ENCODE results near the gene JARID2.
"Not testable (repeated sequence)": the region's sequence is repeated elsewhere in the genome, so short reads cannot be mapped to it uniquely, and the experiment has no call there.

JARID2 gene

GRCh38 chr6:15536198-15536955 is 290.5 kb downstream of the JARID2 start:
- H3K4me2 ChIP-seq (ENCODE audit: low read length), result no peak overlapping the region
- H3K4me3 ChIP-seq (ENCODE audit: low read length), result no peak overlapping the region

GRCh38 chr6:15538106-15538505 is 292.2 kb downstream of the JARID2 start:
- H3K4me1 ChIP-seq (ENCODE audit: control insufficient read depth, insufficient read depth, low read length), result no peaks in the 10 kb centered on the region
- H3K9ac ChIP-seq (ENCODE audit: low read depth, low read length), result no peak overlapping the region
- no peak overlapping the region for H3K4me2 ChIP-seq (ENCODE audit: low read length)
- no peak overlapping the region for H3K4me3 ChIP-seq (ENCODE audit: low read length)
- H3K36me3 ChIP-seq (ENCODE audit: insufficient read depth, low read length), result no peaks in the 10 kb centered on the region
- H3K9me3 ChIP-seq (replicated peaks; ENCODE audit: low read length), result no peaks in the 10 kb centered on the region
- H3K27me3 ChIP-seq (ENCODE audit: control insufficient read depth, insufficient read depth, low read length), result no peaks in the 10 kb centered on the region

More at GRCh38 chr6:15536198-15536955, 290.5 kb downstream of the JARID2 start:
- no peaks in the 10 kb centered on the region for H3K4me1 ChIP-seq (ENCODE audit: control insufficient read depth, insufficient read depth, low read length)
- no peaks in the 10 kb centered on the region for H3K27me3 ChIP-seq (ENCODE audit: control insufficient read depth, insufficient read depth, low read length)
- H3K36me3 ChIP-seq (ENCODE audit: insufficient read depth, low read length), result peaks cover 3% of the 10 kb centered on the region
- H3K9ac ChIP-seq (ENCODE audit: low read depth, low read length), result no peak overlapping the region
- H3K9me3 ChIP-seq (replicated peaks; ENCODE audit: low read length), result no peaks in the 10 kb centered on the region

DNA sequence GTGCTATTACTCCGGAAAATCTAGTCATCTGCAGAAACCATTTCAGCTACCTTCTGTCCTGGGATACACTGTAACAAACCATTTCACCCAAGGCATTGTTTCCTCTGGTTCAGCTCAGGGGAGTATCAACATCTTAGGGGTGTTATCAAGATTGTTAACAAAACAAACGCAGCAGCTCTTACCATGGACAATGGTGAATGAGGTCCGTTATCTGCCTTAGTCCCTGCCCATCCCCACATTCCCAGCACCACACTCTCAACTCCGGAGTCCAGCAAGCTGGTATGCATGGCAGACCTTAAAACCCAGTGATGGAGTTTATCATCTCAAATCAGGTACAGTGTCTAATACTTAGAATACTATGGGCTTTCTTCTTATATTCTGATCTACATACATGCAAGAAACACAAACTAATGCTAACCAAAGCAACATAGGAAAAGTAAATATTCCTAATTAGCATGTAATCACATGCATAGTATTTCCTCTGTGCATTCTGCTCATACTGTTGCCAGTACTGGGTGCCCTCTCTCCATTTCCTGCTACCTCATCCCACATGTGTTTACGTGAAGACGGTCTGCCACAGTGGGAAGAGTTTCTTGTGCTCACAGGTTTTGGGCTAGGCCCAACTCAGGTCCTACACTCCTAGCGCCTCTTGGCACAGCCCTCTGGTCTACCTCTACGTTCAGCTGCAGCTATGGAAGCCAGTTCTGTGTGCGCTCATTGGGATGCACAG is 293.1 kb downstream of the JARID2 start:
- Histone ChIP-seq H3K27me3 (ENCODE audit: control insufficient read depth, insufficient read depth, low read length) (no peaks in the 10 kb centered on the region), H3K9me3 (replicated peaks; ENCODE audit: low read length) (no peaks in the 10 kb centered on the region), H3K4me2 (ENCODE audit: low read length) (no peak overlapping the region), H3K4me3 (ENCODE audit: low read length) (no peak overlapping the region), H3K36me3 (ENCODE audit: insufficient read depth, low read length) (no peaks in the 10 kb centered on the region), H3K4me1 (ENCODE audit: control insufficient read depth, insufficient read depth, low read length) (no peaks in the 10 kb centered on the region), H3K9ac (ENCODE audit: low read depth, low read length) (no peak overlapping the region)

DNA sequence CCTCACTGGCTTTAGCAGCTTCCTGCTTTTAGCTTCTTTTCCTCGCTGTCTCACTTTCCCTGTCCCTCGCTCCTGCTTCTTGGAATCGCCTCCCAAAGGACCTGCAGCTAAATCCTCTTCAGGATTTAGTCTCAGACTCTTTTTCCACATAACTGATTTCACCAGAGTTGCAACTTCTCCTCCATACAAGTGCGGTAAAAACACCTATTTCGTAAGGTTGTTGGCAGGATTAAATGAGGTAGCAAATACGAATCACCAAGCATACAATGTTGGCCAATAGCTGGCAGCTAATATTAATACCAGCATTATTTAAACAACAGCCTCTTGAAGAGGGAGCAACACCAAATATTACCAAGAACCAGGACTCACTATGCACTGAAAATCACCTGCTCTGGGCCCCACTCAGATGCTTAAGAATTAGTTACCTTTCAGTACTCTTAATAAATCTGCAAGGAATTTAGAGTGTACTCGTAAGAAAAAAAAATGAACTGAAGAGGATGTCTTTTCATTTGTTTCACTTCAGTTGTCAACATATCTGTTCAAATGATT is 293.9 kb downstream of the JARID2 start:
- Histone ChIP-seq H3K9ac (ENCODE audit: low read depth, low read length) (no peak overlapping the region), H3K4me3 (ENCODE audit: low read length) (no peak overlapping the region), H3K4me1 (ENCODE audit: control insufficient read depth, insufficient read depth, low read length) (no peaks in the 10 kb centered on the region), H3K9me3 (replicated peaks; ENCODE audit: low read length) (no peaks in the 10 kb centered on the region), H3K4me2 (ENCODE audit: low read length) (no peak overlapping the region), H3K27me3 (ENCODE audit: control insufficient read depth, insufficient read depth, low read length) (no peaks in the 10 kb centered on the region), H3K36me3 (ENCODE audit: insufficient read depth, low read length) (no peaks in the 10 kb centered on the region)

GRCh38 chr6:15543332-15543917 is 297.6 kb downstream of the JARID2 start:
- not testable (repeated sequence) for H3K4me1 ChIP-seq (ENCODE audit: control insufficient read depth, insufficient read depth, low read length); H3K36me3 ChIP-seq (ENCODE audit: insufficient read depth, low read length); H3K27me3 ChIP-seq (ENCODE audit: control insufficient read depth, insufficient read depth, low read length); H3K4me2 ChIP-seq (ENCODE audit: low read length); H3K9ac ChIP-seq (ENCODE audit: low read depth, low read length); H3K4me3 ChIP-seq (ENCODE audit: low read length); H3K9me3 ChIP-seq (replicated peaks; ENCODE audit: low read length)

DNA sequence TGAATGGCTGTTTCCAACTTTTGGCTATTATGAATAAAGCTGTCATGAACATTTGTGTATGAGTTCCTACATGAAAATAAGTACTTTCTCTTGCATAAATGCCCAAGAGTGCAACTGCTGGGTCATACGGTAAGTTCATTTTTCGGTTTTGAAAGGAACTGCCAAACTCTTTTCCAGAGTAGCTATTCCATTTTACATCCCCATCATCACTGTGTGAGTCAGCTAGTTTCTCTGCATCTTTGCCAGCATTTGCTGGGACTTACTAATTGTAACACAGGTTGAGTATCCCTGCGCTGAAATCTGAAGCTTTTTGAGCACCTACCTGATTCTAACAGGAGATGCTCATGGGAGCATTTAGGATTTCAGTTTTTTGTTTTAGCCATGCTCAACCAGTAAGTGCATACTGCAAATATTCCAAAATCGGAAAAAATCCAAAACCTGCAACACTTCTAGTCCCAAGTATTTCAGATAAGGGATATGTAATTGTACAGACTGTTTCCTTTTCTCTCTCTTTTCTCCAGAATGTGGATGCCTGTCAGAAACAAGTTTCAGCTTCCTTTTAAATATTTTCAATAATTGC is 298.5 kb downstream of the JARID2 start:
- Histone ChIP-seq H3K36me3 (ENCODE audit: insufficient read depth, low read length) (no peaks in the 10 kb centered on the region), H3K4me2 (ENCODE audit: low read length) (no peak overlapping the region), H3K4me3 (ENCODE audit: low read length) (no peak overlapping the region), H3K27me3 (ENCODE audit: control insufficient read depth, insufficient read depth, low read length) (no peaks in the 10 kb centered on the region), H3K4me1 (ENCODE audit: control insufficient read depth, insufficient read depth, low read length) (no peaks in the 10 kb centered on the region), H3K9ac (ENCODE audit: low read depth, low read length) (no peak overlapping the region), H3K9me3 (replicated peaks; ENCODE audit: low read length) (no peaks in the 10 kb centered on the region)

GRCh38 chr6:15546591-15546990 is 300.7 kb downstream of the JARID2 start:
- no peaks in the 10 kb centered on the region for H3K36me3 ChIP-seq (ENCODE audit: insufficient read depth, low read length)
- H3K4me2 ChIP-seq (ENCODE audit: low read length), result no peak overlapping the region
- no peaks in the 10 kb centered on the region for H3K9me3 ChIP-seq (replicated peaks; ENCODE audit: low read length)
- H3K27me3 ChIP-seq (ENCODE audit: control insufficient read depth, insufficient read depth, low read length), result no peaks in the 10 kb centered on the region
- H3K4me1 ChIP-seq (ENCODE audit: control insufficient read depth, insufficient read depth, low read length), result no peaks in the 10 kb centered on the region
- H3K4me3 ChIP-seq (ENCODE audit: low read length), result no peak overlapping the region
- no peak overlapping the region for H3K9ac ChIP-seq (ENCODE audit: low read depth, low read length)

- Histone ChIP-seq H3K4me1 (ENCODE audit: control insufficient read depth, insufficient read depth, low read length) (no peaks in the 10 kb centered on the region), H3K9ac (ENCODE audit: low read depth, low read length) (no peak overlapping the region), H3K4me3 (ENCODE audit: low read length) (no peak overlapping the region)
Measured at GRCh38 chr6:15547400-15547799, 301.5 kb downstream of the JARID2 start.

GRCh38 chr6:15549371-15549770 is 303.5 kb downstream of the JARID2 start:
- H3K9me3 ChIP-seq (replicated peaks; ENCODE audit: low read length), result no peaks in the 10 kb centered on the region
- H3K4me3 ChIP-seq (ENCODE audit: low read length), result no peak overlapping the region
- H3K4me2 ChIP-seq (ENCODE audit: low read length), result no peak overlapping the region
- H3K9ac ChIP-seq (ENCODE audit: low read depth, low read length), result no peak overlapping the region
- H3K36me3 ChIP-seq (ENCODE audit: insufficient read depth, low read length), result no peaks in the 10 kb centered on the region
- no peaks in the 10 kb centered on the region for H3K4me1 ChIP-seq (ENCODE audit: control insufficient read depth, insufficient read depth, low read length)
- no peaks in the 10 kb centered on the region for H3K27me3 ChIP-seq (ENCODE audit: control insufficient read depth, insufficient read depth, low read length)

More at GRCh38 chr6:15547400-15547799, 301.5 kb downstream of the JARID2 start:
- no peaks in the 10 kb centered on the region for H3K9me3 ChIP-seq (replicated peaks; ENCODE audit: low read length)
- no peak overlapping the region for H3K4me2 ChIP-seq (ENCODE audit: low read length)
- H3K27me3 ChIP-seq (ENCODE audit: control insufficient read depth, insufficient read depth, low read length), result no peaks in the 10 kb centered on the region
- H3K36me3 ChIP-seq (ENCODE audit: insufficient read depth, low read length), result no peaks in the 10 kb centered on the region

DNA sequence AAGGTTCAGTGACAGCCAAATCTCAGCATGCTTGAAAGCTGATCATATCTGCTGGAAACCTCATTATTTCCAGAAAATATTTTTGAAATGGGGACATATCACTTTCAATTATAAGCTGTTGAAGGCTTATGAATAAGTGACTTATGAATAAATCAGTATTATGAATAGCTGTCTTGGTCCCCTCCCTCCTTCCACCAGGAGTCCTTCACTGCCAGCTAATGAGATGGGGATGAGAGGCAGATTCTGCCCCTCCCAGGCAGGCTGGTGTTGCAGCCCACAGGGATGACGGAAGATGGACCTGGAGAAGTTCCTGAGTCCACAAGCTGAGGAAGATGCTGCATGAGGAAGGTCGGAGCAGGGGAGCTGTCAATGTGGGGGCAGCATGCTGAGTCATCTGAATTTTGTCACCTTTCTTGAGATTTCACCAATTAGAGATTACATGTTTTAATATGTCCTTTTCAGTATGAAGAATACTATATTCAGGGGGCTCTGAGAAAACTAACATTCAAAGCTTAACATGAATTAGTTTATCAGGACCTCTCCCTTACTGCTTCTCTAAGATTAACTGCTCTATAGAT is 304.8 kb downstream of the JARID2 start:
- no peak overlapping the region for H3K4me2 ChIP-seq (ENCODE audit: low read length)

GRCh38 chr6:15551262-15551661 is 305.4 kb downstream of the JARID2 start:
- H3K9me3 ChIP-seq (replicated peaks; ENCODE audit: low read length), result no peaks in the 10 kb centered on the region
- H3K36me3 ChIP-seq (ENCODE audit: insufficient read depth, low read length), result no peaks in the 10 kb centered on the region
- H3K4me2 ChIP-seq (ENCODE audit: low read length), result no peak overlapping the region
- H3K9ac ChIP-seq (ENCODE audit: low read depth, low read length), result no peak overlapping the region
- no peaks in the 10 kb centered on the region for H3K27me3 ChIP-seq (ENCODE audit: control insufficient read depth, insufficient read depth, low read length)
- no peaks in the 10 kb centered on the region for H3K4me1 ChIP-seq (ENCODE audit: control insufficient read depth, insufficient read depth, low read length)
- H3K4me3 ChIP-seq (ENCODE audit: low read length), result no peak overlapping the region

More for the DNA sequence above, 304.8 kb downstream of the JARID2 start:
- no peaks in the 10 kb centered on the region for H3K9me3 ChIP-seq (replicated peaks; ENCODE audit: low read length)
- no peak overlapping the region for H3K4me3 ChIP-seq (ENCODE audit: low read length)
- H3K9ac ChIP-seq (ENCODE audit: low read depth, low read length), result no peak overlapping the region
- no peaks in the 10 kb centered on the region for H3K4me1 ChIP-seq (ENCODE audit: control insufficient read depth, insufficient read depth, low read length)
- no peaks in the 10 kb centered on the region for H3K27me3 ChIP-seq (ENCODE audit: control insufficient read depth, insufficient read depth, low read length)
- no peaks in the 10 kb centered on the region for H3K36me3 ChIP-seq (ENCODE audit: insufficient read depth, low read length)

Data from skeletal muscle satellite cell (primary cell).